Raji (cell line): Measurements from ENCODE around the gene TSPOAP1.
A peak's percentile ranks its signal among the peaks of the same experiment; 100 is the strongest.

Experiments used
- POLR2A ChIP-seq: IDR thresholded peaks from 2 replicates; pipeline ENCODE4 v1.6.1; 2011; ENCODE audit warnings: low read depth, low read length, control low read depth; ENCODE audit not compliant: insufficient read depth

TSPOAP1 gene

DNA sequence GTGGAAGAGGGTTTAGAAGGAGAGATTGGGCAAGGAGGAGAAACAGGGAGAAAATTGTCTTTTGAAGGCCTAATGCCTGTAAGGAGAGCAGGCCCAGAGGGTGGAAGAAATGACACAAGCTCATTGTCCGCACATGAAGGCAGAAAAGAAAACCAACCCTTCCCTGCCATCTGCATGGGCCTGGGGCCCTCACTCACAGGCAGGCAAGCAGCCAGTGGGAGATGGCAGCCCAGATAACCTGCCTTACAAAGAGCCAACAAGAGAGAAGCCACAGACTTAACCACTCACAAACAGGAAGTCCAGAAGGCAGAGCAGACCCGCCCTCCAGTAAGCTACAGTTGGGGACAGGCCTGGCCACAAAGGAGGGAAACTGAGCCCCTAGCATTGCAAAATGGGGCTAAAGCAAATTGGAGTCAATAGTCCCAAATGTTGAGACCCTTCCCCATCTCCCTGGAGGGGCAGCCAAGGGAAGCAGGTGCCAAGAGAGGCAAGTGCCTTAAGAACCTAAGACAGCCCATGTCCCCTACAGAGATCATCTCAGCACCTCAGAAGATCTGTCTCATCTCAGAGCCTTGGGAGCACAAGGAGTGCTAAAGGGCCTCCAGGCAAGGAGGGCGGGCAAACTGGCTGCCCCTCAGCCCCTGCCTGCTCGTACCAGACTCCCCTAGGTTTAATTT lies 7.3 kb upstream of the TSPOAP1 start:
- TF ChIP-seq POLR2A, result peak; percentile 94

DNA sequence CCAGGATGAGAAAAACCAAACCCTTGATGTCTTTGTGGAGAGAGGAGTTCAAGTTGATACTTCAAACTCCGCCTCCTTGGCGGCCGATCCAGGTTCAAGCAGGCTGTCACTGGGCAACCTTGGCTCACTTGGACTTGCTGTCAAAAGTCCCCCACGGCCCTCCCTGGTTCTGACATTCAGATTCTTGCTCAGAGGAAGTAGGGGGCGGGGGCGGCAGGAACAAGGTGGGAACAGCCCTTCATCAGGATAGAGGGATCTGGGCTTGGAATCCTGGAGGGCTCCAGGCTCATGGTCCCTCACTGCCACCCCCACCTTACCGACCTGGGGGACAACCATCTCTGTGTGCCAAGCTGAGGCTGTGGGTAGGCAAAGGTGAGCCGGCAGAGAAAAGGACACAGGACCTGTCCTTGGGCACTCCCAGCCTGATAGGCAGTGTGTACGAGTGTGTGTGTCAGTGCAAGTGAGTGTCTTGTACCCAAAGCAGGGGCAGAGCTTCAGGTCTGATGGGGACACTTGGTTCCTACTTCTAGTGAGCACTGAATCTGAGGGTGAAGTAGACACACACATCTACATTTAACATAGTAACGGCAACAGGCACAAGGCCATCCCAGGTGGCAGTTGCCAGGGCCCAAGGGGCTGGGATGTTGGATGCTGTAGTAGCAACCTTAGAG lies 6.6 kb upstream of the TSPOAP1 start:
- no peak for TF ChIP-seq POLR2A

DNA sequence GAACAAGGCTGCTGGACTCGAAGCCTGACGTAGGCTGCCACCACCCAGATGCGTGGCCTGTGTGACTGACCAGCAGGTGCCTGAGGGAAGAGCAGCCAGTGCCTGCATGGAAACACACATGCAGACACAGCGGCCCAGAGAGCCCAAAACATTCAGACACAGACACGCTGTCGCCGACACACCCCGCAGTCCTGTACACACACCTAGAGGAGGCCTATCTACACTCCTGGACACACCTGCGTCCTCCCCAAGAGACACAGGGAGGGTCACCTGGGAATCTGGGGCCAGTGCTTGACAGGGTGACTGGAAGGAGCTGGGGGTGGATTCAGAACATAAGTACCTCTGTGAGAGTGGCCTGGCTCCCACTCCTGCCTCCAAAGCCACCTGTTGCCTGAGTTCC lies 6.1 kb upstream of the TSPOAP1 start:
- TF ChIP-seq POLR2A, result no peak; the same call in 1 of the 2 replicates

DNA sequence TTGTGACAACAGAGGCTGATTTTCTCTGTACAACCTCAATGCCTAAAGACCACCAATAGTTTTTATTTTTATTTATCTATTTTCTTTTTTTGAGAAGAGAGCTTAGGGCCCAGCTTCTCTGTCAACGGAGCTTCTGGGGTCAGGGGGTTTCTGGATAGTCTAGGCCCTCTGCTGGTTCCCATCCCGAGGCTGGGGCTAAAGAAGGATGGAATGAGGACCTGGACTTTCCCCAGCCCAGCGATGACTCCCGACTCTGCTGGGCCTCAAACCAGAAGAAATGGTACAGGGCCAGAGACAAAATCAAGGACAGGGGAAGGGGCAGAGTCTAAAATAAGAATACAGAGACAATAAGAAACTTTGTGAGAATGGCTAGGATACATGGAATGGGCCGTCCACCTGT lies 5.7 kb upstream of the TSPOAP1 start:
- no peak for TF ChIP-seq POLR2A

DNA sequence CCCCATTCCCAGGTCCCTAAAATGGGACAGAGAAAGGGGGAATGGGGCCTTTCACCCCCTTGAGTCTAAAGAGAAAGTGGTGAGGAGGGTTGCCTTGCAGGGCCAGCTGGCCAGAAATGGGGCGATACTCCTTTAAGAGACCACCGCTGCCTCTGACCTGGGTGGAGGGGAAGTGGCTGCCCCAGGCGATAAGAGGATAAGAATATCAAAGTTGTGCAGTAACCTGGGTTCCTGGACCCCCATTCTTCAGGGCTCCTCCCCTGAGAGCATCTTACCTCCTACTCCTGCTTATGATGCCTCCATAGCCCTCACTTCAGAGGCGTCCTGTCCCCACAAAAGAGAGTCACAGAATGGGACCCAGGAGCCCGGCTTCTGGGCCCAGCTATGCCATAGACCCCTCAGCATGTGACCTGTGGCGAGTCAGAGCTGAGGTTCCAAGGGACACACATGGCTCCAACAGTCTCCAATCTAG lies 5.2 kb upstream of the TSPOAP1 start:
- peak; percentile 60 for TF ChIP-seq POLR2A

DNA sequence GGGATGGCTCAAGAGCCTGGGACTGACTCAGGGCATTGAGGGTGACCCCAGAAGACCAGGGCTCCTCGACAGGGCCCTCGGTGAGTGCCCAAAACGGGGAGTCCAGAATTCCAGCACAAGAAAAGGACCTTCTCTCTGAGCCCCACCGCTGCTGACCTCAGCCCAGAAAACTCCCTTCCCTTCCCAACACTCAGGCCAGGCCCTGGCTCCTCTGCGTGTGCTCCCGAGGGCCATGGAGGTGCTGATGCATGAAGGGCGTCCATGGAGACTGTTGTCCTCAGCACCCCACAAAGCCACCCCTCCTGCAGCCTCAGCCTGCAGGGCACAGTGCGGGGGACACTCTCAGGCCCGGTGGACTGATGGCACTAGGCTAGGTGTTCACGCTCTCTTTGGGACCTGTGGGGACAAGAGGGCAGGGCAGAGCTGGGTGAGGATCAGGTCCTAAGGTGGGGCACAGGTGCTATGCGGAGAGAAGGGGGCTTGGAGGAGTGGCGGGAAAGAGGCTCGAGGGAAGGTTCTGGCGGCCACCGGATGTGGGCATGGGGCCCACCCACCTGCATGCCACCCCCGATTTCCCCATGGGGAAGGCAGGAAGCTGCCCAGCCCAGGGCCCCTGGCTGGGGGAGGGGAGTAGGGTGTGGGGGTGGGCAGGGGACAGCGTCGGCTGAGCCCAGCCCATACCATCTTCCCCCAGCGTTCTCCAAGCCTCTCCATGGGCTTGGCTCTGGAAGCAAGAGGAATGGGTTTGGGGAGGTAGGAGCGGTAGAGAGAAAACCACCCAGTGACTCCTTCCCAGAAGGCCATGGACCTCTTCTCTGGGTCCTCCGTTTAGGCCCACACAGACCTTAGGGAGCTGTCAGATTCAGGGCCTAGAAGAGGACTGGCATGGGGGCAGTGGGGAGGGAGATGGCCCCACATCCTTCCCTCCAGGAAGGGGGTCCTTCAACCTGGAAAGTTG lies 4.5 kb upstream of the TSPOAP1 start:
- TF ChIP-seq POLR2A, result peak; percentile 49; the same call in 1 of the 2 replicates

DNA sequence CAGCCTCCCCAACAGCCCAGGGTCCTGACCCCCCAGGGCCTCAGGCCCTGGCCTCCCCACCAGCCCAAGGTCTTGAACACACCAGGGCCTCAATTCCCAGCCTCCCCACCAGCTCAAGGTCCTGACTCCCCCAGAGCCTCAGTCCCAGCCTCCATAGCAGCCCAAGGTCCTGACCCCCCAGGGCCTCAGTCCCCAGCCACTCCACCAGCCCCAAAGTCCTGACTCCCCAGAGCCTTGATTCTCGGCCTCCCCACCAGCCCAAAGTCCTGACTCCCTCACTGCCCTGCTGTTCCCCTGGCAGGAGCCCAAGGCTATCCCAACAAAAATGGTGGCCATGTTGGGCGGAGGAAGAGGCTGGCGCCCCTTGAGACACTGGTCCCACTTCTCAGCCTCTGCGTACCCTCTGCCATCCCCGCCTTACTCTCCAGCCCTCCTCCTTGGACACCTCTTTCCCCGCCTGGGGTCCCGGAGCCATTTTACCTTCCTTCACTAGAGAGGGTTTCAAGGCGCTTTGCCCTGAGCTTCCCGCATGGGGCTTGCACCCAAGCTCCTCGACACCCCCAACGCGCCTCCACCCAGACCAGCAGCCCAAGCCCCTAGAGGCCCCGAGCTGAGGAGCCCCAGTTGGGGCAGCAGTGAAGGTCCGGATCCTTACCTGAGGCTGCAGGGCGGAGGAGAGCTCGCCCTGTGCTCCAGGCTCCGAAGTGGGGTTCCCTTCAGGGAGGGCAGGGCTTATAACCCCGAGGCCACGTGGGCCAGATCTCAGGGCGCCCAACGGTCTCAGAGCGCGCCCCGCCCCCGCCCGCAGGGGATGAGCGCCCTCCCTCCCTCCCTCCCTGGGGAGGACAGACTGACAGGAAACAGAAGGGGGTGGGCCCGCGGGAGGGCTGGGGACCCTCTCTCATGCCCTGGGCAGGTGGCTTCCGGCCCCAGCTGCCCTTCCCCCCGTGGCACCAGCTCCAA lies 3.5 kb upstream of the TSPOAP1 start:
- peak; percentile 97 for TF ChIP-seq POLR2A

DNA sequence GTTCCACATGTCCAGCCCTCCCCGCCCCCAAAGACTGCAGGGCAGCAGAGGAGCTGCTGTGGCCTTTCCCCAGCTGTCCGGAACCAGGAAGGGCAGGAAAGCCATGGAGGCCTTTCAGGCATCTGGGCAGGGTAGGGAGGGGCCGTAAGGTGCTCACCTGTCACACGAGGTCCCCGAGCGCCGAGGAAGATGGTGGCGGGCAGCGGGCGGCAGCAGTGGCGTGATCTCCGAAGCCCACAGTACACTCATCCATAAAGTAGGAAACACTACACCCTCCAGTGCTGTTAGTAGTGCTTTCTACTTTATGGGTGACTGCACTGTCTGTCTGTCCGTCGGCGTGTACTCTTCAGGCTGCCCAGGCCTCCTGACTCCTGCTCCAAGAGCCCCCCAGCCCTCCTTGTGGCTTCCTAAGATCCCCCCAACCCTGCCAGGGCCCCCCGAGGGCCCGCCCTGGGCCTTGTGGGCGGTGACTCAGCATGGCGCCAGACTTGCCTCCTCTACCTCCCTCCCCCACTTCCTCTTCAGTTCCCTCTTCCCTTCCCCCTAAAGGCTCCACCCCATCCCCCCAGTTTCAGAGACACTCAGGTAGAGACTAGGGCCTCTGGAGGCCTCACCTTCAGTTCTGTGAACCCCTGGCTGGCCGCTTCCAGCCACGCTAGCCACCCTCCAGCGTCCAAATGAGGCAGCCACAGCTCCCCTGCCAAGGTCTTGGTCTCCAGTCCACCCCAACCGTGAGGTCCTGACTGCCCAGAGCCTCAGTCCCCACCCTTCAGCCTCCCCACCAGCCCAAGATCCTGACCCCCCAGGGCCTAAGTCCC lies 2.6 kb upstream of the TSPOAP1 start:
- TF ChIP-seq POLR2A, result peak; percentile 76

DNA sequence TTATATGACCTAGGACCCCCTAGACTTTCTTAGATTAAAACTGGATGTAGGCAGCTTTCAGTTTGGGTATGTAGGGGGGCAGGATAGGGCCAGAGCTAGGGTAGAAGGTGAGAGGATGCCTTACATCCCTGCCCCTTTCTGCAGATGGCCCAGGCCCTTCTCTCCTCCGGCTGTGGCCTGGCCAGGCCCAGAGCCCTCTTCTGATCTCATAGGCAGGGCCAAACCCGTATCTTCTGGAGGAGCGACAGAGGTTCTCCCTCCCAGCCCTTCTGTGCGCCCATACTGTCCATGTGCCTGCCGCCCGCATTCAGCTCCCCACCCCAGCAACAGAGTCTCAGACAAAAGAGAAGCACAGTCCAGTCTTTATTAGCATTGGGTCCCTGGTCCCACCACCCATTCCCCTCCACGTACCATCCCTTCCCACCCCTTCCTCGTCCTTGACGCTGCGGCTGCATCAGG lies 2.0 kb upstream of the TSPOAP1 start:
- no peak; the same call in 1 of the 2 replicates for TF ChIP-seq POLR2A

DNA sequence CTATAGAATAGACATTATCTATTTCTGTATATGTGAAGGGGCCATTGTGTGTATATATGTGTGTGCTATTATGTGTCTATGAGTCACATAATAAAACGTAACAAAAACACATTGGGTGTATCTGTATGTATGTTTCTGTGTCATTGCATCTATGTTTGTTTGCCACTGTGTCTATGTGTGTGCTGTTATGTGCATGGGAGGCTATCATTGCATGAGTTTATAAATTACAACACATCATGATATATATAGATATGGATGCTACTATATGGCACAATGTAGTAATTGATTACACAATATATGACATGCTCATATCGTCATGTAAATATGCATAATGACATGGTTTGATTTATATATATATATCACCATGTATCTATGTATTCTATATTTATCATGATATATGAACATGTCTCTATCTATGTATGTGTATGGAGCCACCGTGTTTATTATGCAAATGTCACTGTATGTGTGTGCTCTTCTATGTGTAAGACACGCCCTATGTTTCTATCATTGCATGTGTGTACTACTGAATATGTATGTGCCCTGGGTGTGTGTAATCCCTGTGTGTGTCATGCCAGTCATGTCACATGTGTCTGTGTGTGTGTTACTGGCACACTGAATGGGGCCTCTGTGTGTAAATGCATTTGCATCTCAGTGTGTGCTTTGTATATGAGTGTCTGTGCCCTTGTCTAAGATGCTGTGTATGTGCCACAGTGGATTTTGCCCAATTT lies 1.4 kb upstream of the TSPOAP1 start:
- TF ChIP-seq POLR2A, result peak; percentile 74

DNA sequence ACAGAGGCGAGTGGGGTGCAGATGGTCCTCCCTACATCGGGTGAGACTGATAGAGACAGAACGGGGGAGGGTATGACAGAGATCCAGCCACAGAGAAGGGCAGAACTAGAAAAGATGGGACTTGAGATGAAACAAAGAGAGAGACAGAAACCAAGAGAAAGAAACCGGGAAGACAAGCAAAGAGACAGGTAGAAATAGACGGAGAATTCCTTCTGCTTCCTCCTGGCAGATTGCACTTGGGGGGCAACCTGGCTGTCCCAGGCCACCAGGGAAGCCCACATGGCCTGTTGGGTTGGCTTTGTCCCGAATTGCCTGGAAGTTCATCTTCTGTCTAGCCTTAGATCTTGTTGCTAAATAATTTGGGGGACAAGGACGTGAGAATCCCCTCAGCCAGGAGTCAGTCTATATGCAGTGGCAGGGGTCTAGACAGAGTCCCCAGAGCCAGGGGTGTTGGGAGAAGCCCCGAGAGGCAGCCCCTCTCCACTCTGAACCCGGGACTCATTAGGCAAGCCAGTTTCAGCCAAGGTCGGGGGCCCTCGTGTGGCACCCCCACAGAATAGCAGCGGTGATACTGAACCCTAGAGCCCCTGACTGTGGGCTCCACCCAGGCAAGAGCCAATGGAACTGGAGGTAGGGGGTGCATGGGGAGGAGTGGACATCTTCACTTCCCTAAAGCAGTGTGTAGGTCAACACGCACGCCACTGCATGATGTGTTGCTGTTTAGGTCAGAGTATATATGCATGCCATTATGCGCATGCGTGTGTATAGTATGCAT lies 627 bp upstream of the TSPOAP1 start:
- TF ChIP-seq POLR2A, result peak; percentile 99
